ENCODE measurements around the gene XRN2.
"Not testable (repeated sequence)": the region's sequence is repeated elsewhere in the genome, so short reads cannot be mapped to it uniquely, and the experiment has no call there.

Gene XRN2

GRCh38 chr20:21391972-21392352 is 88.8 kb downstream of the XRN2 start:
- no peak for DNase-seq

DNA sequence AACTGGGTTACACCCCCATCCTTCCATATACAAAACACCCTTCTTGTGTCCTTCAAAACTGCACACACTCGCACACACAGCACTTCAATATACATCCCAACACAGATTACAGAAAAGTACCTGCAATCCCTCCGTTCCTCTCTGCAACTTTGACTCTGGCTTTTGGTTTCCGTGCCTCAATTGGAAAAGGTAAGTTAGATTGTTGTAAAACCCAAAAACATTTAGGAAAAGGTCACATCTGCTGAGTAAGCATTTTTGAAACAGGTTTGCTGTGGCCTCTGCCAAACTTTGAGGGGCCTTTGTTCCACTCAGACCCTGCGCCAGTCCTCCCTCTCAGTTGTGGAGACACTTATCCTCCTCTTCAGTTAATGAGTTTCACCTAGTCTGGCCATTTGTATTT is 90.0 kb downstream of the XRN2 start:
- DNase-seq: no peak

- no peak for DNase-seq
Measured at GRCh38 chr20:21393816-21394519, 90.8 kb downstream of the XRN2 start.

DNA sequence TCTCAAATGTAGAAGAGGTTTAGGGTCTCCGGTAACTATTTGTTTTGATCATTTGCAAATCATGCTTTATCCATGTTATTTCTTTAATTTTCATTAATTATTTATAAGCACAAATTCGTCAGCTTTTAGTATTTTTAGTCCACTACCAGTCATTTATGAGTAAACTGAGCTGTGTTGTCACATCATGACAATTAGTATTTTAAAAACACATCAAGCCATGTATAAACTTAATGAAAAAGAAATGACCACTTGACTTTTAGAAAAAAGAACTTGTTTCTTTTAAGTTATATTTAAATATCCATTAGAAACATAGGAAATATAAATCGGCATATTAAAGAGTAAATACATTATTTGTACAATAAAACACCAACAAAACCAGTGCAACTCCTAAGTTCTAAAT is 91.4 kb downstream of the XRN2 start:
- DNase-seq: no peak

GRCh38 chr20:21395051-21395665 is 92.0 kb downstream of the XRN2 start:
- DNase-seq: no peak

DNA sequence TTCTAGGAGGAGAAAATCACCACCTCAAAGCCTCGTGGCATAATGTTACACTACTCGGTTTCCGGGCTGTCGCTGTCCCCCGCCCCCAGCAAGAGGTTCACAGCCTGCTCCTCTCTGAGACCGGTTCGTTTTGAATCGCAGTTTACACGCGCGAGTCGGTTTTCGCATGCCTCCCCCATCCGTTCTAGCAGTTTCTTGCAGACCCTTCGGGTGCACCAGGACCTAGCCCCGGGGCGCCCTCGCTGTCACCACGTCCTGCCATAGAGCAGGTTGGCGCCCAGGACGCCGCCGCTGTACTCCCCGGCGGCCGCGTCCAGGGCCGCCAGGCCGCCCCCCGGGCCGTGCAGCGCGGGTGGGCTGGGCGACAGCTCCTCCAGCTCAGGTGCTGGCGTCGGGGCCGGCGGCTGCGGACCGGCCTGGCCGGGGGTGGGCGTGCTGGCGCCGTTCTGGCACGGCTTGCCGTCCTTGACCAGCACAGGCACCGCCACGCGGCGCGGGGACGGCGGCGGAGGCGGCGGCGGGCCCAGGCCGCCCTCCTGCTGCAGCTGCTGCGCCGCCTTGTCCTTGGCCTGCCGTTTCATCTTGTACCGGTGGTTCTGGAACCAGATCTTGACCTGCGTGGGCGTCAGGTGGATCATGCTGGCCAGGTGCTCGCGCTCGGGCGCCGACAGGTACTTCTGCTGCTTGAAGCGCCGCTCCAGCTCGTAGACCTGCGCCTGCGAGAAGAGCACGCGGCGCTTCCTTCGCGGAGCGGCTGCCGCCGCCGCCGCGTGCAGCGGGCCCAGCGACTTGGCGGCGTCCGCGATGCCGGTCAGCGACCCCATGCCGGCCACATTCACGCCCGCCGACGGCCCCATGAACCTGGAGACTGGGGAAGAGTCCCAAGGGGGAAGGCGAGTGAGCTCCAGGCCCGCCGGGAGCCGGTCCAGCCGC is 92.8 kb downstream of the XRN2 start:
- DNase-seq: no peak

DNA sequence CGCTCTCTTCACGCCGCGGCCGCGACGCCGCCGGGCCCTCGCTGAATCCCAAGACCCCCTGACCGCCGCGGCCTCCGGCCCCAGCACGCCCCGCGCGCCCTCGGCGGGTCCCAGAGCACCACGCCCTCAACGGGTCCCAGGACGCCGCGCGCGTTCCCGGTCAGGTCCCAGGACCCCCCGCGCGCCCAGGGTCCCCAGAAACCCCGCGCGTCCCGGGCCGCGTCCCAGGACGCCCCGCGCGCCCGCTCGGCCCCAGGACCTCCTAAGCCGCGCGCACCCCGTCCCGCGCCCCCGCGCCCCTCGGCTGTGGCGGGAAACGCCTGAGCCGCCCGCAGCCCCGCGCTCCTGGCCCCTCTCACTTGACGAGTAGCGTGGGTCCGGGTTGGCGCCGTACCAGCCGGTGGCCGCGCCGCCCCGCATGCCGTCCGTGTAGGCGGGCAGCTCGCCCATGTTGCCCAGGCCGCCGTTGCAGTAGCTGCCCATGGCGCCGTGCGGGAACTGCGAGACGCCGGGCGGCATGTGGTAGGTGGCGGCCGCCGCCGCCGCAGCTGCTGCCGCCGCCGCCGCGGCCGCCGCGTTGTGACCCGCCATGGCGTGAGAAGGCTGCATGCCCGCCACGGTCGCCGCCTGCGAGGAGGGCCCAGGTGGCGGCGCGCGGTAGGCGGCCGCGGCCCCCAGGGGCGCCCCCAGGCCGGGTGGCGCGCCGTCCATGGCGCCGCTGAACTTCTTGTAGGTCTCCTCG is 93.6 kb downstream of the XRN2 start:
- no peak for DNase-seq

GRCh38 chr20:21397341-21398108 is 94.4 kb downstream of the XRN2 start, which contains the start of gene NKX2-4:
NKX2-4 (minus strand) TSS chr20:21397526; CDS start chr20:21397399, 127 bp downstream.
- DNase-seq: no peak

- DNase-seq: peak; percentile 32
Measured at GRCh38 chr20:21398109-21399004, 95.2 kb downstream of the XRN2 start.

- DNase-seq: peak; percentile 32
Measured at GRCh38 chr20:21399005-21399475, 95.9 kb downstream of the XRN2 start.

DNA sequence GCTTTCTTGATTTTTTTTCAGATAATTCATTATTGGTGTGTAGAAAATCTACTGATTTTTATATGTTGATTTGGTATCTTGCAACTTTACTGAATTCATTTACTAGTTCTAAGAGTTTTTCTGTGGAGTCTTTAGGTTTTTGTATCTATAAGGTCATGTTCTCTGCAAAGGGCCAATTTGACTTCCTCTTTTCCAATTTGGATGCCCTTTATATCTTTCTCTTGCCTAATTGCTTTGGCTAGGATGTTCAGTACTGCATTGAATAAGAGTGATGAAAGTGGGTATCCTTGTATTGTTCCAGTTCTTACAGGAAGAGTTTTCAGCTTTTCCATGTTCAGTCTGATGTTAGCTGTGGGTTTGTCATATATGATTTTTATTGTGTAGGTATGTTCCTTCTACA is 108.6 kb downstream of the XRN2 start:
- DNase-seq: no peak

GRCh38 chr20:21413996-21414395 is 110.9 kb downstream of the XRN2 start:
- not testable (repeated sequence) for DNase-seq

GRCh38 chr20:21419147-21419546 is 116.0 kb downstream of the XRN2 start:
- DNase-seq: not testable (repeated sequence)

GRCh38 chr20:21421601-21422236 is 118.6 kb downstream of the XRN2 start:
- DNase-seq: no peak

GRCh38 chr20:21423712-21424111 is 120.6 kb downstream of the XRN2 start:
- not testable (repeated sequence) for DNase-seq

- DNase-seq: no peak
Measured at GRCh38 chr20:21424846-21425245, 121.7 kb downstream of the XRN2 start.

- no peak for DNase-seq
Measured at GRCh38 chr20:21430020-21430419, 126.9 kb downstream of the XRN2 start.

- no peak for DNase-seq
Measured at GRCh38 chr20:21432911-21433310, 129.8 kb downstream of the XRN2 start.

DNA sequence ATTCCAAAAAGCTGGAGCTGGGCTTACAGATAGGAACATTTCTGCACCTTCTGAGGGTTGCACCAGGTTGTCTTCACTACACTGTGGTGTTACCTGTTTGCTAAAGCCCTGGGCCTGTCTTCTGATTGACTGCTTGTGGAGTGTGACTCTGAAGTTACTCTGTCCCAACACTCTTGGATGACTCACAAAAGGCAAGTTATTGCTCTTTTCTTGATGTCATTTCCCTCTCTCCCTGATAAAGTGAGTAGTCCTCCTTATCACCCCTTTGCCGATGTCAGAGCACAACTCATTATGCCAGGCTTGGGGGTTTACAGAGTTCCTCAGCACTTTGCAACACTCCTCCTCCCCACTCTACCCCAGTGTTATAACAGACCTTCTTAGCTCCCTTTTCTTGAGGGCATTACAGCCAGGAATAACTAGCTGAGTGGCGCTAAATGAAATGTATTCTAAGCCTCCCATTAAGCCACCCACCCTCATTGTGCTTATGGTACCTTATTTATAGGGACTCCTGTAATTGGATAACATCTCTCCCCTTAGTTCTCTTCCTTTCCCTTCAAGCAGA is 130.3 kb downstream of the XRN2 start:
- DNase-seq: no peak

DNA sequence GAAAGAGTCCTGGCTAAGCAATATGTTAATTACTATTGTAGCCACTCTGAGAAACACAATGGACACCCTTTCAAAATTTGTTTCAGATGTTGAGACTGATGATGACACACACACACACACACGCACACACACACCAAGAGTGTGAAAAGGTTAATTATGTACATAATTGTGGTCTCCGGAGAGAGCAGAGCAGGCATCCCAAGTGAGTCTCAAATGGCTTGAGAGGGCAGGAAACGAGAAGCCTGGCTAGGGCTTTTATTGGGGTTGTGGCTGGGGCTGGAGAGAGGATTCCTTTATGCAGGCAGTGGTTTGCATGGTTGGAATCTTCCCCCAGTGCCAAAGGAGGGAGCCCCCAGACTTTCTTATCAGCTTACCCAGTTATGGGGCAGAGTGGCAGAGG is 132.4 kb downstream of the XRN2 start:
- DNase-seq: no peak
